ENCODE data around the gene LKAAEAR1.
"Not testable (repeated sequence)": the region's sequence is repeated elsewhere in the genome, so short reads cannot be mapped to it uniquely, and the experiment has no call there.

Gene LKAAEAR1

DNA sequence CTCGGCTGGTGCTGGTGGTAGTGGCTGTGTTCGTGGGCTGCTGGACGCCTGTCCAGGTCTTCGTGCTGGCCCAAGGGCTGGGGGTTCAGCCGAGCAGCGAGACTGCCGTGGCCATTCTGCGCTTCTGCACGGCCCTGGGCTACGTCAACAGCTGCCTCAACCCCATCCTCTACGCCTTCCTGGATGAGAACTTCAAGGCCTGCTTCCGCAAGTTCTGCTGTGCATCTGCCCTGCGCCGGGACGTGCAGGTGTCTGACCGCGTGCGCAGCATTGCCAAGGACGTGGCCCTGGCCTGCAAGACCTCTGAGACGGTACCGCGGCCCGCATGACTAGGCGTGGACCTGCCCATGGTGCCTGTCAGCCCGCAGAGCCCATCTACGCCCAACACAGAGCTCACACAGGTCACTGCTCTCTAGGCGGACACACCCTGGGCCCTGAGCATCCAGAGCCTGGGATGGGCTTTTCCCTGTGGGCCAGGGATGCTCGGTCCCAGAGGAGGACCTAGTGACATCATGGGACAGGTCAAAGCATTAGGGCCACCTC, 14.3 kb upstream of the LKAAEAR1 start:
- DNase-seq (ENCODE audit: low read depth in 2 of 2): no peak

DNA sequence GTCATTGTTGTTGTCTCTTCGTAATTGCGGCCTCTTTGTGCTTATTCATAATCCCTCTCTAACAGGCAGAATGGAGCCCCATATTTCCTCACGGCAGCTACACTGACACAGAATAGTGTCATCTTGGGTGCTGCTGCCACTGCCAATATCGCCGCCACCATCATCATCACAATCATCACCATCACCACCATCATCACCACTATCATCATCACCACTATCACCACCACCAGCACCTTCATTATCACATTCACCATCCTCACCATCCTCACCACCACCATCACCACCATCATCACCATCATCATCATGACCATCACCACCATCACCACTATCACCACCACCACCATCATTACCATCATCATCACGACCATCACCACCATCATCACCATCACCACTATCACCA, 12.3 kb upstream of the LKAAEAR1 start:
- DNase-seq (ENCODE audit: low read depth in 2 of 2): no peak

DNA sequence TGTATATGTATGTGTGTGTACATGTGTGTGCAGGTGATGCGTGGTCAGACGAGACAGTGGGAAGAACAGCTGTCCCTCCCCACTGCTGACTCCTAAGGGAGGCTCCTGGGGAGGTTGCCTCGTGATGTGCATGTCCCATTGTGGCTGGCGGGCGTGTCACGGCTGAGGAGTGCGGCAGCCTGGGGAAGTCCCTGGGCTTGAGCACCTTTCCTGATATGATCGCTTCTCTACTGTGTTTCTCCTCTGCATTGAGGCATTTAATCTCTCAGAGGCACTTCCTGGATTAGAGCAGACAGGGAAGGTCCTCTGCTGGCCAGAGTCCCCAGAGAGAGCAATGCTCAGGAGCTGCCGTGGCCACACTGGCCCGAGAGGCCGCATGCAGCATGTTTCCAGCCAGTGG, 11.7 kb upstream of the LKAAEAR1 start:
- DNase-seq (ENCODE audit: low read depth in 2 of 2): no peak

DNA sequence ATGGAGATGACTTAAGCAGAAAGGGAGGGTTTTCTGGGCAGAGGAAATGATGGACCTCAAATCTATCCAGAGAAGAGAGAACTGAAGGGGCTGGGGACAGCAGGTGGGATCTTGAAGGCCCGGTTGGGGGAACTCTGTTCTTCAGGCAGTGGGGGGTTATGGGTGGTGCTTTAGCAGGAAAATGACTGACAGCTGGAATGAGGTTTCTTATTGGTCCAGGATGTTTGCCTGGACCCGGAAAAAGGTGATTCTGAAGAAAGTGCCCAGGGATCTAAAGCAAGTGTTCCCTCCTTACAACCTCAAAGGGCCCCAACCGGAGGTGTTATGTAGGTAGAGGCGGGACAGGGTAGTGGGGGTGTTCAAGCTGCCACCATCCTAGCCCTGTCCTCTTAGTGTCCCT, 11.3 kb upstream of the LKAAEAR1 start:
- no peak for DNase-seq (ENCODE audit: low read depth in 2 of 2)

DNA sequence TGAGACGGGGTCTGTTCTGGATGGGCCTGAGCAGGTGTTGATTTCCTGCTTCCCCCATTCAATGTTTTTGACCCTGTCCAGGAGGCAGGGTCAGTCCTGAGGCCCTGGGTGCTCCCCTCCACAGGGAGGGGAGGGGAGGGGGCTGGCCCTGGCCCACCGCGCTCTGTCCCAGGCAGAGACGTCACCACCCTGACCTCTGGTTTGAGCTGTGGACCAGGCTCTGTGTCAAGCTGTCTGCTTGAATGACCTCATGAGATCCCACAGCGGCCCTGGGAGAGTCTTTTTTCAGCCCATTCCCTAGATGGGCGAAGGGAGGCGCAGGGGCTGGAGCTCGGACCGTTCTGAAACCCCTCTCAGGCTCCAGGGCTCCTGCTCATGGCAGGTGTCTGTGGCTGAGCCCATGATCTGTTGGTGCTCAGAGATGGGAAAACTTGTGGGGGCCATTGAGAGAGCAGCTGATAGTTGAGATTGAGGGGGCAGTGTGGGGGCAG, 8.9 kb upstream of the LKAAEAR1 start:
- no peak for DNase-seq (ENCODE audit: low read depth in 2 of 2)

DNA sequence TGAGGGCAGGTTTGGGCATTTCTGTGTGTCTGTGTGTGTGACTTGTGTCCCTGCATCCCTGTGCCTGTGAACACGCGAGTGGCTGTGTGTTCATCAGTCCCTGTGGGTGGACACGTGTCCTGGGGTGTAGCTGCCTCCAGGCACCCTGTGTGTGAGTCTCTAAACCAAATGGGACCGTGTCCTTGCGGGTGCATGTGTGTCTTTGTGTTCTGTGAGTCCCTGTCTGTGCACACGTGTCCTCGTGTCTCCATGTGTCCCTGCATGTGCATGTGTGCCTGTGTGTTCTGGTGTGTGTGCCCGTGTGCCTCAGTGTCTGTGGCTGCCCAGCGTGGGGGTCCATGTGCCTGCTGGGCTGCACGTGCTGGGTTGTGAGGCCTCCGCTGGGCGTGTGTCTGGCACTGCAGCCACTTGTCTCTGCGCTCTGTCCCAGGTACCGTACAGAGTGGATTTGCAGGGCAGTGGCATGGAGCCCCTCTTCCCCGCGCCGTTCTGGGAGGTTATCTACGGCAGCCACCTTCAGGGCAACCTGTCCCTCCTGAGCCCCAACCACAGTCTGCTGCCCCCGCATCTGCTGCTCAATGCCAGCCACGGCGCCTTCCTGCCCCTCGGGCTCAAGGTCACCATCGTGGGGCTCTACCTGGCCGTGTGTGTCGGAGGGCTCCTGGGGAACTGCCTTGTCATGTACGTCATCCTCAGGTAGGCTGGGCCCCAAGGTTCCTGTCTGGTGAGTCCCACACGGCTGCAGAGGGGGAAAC, 8.2 kb upstream of the LKAAEAR1 start:
- no peak for DNase-seq (ENCODE audit: low read depth in 2 of 2)

DNA sequence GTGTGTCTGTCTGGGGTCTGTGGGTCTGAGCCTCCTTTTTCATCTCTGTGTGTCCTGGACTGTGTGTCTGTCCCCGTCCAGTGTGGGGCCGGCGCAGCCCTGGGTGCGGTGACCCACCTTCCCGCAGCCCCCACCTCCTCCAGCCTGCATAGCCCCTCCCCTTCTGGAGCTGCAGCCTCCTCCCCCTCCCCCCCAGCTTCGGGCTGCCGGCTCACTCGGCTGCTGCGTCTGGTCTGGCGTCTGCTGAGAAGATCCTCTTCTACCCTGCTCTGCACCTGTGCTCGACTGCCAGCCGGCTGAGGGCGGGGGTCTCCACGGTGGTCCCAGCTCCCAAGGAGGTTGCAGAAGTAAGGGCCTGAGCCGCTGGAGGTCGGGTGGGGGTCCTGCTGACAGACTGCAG, 7.6 kb upstream of the LKAAEAR1 start:
- DNase-seq (ENCODE audit: low read depth in 2 of 2): no peak

DNA sequence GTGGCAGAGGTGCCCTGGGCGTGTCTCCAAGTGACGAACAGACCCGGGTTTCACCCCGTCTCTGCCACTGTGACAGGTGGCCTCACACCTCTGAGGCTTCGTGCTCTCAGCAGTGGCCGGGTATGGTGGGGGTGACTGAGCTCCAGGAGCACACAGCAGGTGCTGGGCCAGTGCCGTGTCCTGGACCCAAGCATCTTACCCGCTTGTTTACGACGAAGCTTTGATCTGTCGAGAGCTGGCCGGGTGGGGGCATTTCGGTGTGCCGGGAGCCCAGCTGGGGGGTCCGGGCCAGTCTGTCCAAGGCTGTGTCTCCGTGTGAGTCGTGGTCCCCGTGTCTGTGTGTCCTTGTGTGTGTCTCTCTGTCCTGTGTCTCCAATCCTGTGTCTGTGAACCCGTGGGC, 7.1 kb upstream of the LKAAEAR1 start:
- DNase-seq (ENCODE audit: low read depth in 2 of 2): no peak

DNA sequence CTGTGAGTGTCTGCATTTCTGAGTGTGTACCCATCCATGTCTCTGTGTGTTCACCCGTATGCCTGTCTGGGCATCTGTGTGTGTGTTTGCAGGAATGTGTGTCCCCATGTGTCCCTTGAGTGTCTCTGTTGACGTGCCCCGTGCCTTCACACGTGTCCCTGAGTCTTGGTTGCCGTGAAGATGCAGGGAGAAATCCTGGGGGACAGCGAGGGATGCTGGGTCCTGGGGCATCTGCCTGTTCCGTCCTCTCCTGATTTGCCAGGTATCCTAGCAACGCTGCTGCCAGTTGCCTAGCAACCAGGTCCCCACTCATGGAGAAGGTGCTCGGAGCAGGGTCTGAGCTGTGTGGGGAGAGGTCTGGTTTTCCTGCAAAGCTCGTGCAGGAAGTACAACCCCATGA, 6.0 kb upstream of the LKAAEAR1 start:
- no peak for DNase-seq (ENCODE audit: low read depth in 2 of 2)

DNA sequence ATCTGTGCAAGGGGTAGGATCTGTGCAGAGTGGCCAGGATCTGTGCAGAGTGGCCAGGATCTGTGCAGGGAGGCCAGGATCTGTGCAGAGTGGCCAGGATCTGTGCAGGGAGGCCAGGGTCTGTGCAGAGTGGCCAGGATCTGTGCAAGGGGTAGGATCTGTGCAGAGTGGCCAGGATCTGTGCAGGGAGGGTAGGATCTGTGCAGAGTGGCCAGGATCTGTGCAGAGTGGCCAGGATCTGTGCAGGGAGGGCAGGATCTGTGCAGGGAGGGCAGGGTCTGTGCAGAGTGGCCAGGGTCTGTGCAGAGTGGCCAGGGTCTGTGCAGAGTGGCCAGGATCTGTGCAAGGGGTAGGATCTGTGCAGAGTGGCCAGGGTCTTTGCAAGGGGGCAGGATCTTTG, 4.4 kb upstream of the LKAAEAR1 start:
- DNase-seq (ENCODE audit: low read depth in 2 of 2): not testable (repeated sequence)

DNA sequence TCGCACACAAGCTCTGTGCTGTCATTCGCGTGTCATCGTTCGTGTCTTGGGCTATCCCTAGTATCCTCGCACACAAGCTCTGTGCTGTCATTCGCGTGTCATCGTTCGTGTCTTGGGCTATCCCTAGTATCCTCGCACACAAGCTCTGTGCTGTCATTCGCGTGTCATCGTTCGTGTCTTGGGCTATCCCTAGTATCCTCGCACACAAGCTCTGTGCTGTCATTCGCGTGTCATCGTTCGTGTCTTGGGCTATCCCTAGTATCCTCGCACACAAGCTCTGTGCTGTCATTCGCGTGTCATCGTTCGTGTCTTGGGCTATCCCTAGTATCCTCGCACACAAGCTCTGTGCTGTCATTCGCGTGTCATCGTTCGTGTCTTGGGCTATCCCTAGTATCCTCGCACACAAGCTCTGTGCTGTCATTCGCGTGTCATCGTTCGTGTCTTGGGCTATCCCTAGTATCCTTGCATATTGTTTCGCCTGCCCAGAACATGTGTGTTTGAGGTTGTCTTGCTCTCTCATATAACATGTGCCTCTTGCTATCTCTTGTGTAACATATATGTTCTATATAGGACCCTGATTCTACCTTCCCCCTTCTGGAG, 3.1 kb upstream of the LKAAEAR1 start:
- DNase-seq (ENCODE audit: low read depth in 2 of 2): not testable (repeated sequence)

DNA sequence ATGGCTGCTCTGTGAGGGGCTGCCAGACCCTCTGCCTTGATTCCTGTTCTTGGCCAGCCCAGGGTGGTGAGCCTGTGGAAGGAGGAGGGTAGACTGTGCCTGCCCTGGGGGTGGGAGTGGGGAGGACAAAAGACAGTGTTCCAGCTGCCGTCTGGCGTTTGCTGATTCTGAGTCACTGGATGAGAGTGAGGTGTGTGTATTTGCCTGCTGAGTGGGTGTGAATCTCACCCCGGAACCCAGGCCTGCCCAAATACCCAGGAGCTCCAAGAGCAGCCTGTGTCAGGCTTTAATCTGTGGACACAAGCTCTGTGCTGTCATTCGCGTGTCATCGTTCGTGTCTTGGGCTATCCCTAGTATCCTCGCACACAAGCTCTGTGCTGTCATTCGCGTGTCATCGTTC, 2.6 kb upstream of the LKAAEAR1 start:
- no peak for DNase-seq (ENCODE audit: low read depth in 2 of 2)

DNA sequence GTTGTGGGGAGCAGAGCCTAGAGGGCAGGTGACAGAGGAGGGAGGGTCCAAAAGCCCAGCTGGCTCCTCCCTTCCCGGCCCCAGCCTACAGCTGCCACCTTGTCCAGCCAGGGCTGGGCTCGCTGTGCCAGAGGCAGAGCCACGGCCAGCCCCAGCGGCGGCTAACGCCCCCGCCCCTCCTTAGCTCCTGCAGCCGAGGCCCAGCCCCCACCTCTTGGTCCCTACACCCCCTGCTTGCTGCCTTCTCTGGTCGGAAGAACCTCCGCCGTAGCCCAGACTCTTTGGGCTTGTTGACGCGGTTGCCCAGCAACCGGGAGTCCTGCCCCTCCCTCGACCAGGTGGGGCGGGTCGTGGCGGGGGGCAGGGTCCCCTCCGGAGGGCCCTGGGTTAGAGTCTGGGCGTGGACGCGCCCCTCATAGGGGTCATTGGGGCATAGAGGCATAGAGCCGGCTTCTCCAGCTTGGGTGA, 521 bp upstream of the LKAAEAR1 start:
- no peak for DNase-seq (ENCODE audit: low read depth in 2 of 2)

DNA sequence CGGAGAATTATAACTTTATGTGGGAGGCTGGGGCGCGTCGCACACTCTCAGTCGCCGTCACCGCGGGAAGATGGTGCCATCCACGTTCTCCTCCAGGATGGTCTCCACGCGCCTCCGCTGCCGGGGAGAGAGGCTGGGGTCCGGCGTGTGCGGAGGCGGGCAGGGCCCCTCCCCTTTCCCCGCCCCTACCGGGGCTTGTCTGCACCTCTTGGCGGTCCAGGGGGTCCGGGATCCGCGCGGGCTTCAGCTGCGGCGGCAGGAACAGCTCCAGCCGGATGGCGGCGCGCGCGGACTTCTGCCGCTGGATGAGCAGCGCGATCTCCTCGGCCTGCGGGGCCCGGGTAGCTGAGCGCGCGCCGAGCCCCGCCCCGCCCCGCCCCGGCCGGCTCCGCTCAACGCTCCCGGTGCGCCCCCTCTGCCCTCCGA, 807 bp downstream of the LKAAEAR1 start:
- DNase-seq (ENCODE audit: low read depth in 2 of 2): peak; percentile 49 to 61

DNA sequence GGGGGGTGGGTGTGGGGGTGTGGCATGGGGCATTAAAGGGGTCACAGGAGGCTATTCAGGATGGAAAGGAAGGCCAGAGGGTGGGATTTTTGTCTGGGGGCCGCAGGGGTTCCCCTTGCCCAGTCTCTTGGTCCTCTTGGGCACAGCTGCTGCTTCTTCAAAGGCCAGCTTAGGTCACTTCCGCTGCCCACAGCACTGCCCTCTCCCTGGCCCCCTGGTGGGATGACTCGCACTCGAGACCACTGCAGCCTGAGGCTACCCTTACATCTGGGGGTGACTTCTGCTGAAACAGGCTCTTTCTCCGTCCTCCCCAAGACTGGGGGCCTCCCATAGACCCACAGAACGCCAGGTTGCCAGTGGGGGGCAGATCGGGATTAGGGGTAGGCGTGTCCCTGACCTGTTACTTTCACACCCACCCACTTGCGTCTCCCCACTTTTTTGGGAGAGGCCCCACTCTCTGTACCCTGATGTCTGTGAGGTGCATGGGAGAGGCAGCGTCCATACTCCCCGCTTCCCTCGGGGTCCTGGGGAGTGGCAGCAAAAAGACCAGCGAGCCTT, 1.3 kb downstream of the LKAAEAR1 start:
- DNase-seq (ENCODE audit: low read depth in 2 of 2): no peak

DNA sequence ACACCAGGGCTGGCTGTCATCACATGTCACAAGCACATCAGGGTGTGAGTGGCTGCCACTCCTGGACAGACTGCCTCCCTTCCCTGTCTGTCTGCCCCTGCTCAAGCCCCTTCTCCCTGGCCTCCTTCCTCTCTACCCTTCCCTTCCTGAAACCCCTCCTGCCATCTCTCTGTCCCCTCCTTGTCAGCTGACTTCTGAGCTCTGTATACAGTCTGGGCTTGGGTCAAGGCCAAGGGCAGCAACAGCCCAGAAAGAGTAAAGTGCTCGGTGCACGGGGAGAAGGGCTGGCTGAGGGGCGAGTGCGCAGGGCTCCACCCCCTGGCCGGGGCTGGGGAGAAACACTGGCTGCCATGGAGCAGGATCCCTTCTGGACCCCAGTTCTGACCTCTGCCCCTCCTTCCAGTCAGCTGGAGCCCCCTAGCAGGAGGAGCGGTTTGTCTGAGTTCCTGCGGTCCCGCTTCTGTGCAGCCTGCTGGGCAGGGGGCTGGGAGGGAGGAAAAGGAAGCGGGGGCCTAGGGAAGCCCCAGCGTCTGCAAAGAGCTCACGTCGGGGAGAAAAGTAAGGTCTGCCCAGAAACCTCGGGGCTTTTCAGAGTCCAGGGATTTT, 2.0 kb downstream of the LKAAEAR1 start:
- no peak for DNase-seq (ENCODE audit: low read depth in 2 of 2)

DNA sequence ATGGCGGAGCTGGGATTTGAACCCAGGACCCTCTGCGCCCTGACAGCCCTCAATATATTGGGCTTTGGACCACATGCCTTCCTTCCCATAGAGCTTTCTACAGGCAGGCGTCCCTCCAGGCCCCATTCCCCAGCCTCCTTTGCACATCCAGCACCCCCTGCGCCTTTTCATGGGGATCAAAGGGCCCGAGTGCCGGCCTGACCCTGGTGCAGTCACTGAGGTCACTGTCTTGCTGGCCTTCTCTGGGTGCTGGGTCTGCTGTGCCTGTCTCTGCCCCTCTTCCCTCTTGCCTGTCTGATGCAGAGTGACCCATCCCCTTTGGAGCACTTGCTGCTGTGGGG, 2.6 kb downstream of the LKAAEAR1 start:
- DNase-seq (ENCODE audit: low read depth in 2 of 2): no peak

DNA sequence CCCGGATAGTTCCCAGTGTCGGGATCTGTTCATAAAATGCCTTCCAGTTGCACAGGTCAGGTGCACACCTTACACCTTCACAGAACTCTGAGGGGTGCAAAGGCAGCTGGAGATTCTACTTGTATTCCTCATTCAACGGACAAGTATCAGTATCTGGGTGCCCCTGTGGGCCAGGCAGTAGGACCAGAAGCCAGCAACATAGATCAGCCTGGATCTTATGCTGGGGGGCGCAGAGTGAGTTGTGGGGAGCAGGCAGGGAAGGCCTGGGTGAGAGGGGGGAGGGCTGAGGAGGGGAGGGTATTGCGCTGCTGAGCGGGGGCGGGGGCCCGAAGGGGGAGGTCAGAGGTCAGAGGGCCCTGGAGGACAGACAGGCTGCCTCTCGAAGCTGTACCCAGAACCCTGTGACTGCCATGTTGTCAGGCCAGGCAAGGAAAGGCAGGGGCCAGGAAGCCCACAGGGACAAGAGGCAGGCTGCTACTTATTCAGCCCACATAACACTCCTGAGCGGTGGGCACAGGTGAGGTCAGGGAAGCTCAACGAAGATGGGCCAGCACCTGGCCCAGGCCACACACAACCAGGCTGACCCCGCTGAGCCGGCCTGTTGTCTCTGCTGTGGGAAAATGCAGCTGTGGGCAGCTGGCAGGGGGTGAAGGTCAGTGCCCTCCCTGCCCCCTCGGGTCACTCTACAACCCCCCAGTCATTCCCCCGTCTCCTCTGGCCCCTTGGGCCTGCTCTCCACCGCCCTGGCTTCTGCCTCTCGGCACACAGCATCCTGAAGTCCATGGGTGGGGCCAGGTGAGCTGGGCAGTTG, 3.2 kb downstream of the LKAAEAR1 start:
- no peak for DNase-seq (ENCODE audit: low read depth in 2 of 2)

DNA sequence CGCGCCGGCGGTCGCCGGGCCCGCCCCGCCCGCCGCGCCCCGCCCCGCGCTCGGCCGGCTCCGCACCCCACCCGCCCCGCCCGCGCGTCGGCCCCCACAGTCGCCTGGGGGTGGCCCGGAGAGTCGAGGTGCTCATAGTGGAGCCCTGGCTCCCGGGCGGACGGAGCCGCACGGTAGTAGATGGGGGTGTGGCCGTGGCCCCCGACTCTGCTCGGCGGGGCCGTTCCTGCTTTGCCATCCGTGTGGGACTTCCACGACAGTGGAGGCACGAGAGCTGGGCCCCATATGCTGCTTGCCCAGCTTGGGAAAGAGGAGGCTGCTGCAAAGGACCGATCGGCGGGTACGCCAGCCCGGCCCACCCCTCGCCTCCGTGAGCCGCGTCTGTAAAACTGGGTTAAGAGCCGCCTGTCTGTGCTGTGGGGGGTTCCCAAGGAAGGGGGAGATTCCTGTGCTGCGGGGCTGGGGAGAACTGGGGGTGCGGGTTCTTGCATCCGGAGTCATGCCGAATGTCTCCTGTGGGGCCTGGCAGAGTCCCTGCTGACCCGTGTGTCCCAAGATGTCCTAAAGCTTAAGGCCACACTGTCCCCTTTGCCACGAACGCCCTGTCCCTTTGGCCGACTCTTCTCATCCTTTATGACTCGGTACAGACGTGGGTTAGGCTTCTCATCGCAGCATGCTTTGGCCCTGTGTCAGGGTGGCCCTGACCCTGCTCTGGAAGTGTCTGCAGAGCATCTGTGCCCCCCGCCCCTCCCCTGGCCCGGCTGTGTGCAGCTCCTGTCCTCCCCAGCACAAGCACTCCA, 4.0 kb downstream of the LKAAEAR1 start, which contains the start of gene OPRL1:
Gene OPRL1 (plus strand): TSS at position 70 of the 800 bp plus-strand sequence. CDS start 12,639 bp downstream, outside the sequence.
- DNase-seq (ENCODE audit: low read depth in 2 of 2): no peak

DNA sequence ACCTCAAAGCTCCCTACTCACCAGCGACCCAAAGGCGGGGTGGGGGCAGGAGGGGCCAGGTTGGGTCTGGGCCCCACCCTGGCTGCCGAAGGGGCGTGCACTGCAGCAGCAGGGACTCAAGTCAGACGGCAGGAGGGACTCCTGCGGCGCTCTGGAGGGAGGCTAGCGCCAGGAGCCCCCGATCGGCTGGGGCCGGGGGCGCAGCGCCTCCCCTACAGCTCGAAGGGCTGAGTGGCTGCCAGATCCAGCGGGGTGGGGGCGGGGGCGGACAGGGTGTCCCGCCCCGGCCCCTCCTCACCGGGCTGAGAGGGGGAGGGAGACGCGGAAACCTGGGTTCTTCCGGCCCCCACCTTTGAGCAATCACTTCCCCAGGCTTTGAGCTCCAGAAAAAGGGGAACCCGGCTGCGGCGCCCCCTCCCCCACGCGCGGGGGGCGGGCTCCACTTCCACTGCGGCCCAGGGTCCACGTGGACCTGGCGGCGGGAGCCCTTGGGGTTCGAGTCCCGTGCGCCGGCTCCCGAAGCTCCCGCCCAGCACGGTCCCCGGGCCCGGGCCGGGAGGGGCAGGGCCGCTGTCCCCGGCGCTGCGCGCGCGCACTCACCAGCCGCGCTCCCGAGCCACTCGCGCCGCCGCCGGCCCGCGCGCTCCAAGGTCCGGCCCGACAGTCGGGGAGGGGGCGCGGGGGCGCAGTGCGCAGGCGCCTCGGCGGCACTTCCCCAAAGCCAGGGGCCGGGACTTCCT, 4.8 kb downstream of the LKAAEAR1 start, which contains the start of gene RGS19:
Gene RGS19 (minus strand): TSS at position 246 of the 740 bp plus-strand sequence. CDS start 2,632 bp downstream, outside the sequence.
- DNase-seq (ENCODE audit: low read depth in 2 of 2): peak in 1 of 2 donors; percentile 58

All from activated CD4-positive, alpha-beta T cell treated with anti-CD3 and anti-CD28 coated beads for 24 hours (primary cell).